HL-60 (cell line): Measurements from ENCODE around the gene PASK.

Experiments used
- DNase-seq, 2 experiments: peaks; one replicate each; pipeline ENCODE4 v3.0.0-alpha.2; 2010 to 2020; ENCODE audit warnings: low read depth in 1 of 2, low spot score in 1 of 2
- H3K27ac ChIP-seq: fragments of 250-450 bp; sonication (Bioruptor Pico); replicated peaks from 2 replicates; pipeline ENCODE4 v1.5.1; 2020; ENCODE audit warnings: mild to moderate bottlenecking, moderate library complexity
- H3K27me3 ChIP-seq: fragments of 250-450 bp; sonication (Bioruptor Pico); 2 replicates; pipeline ENCODE4 v1.5.1; 2021; ENCODE audit warnings: mild to moderate bottlenecking, moderate library complexity; ENCODE audit not compliant: insufficient read depth, poor library complexity, severe bottlenecking
- H3K4me3 ChIP-seq: replicated peaks from 2 replicates; pipeline ENCODE4 v1.5.1; 2011; ENCODE audit warnings: mild to moderate bottlenecking, control low read depth, low read length; ENCODE audit not compliant: insufficient read depth
- GABPA ChIP-seq: IDR thresholded peaks from 2 replicates; pipeline ENCODE4 v1.6.1; 2012; ENCODE audit warnings: low read depth
- POLR2AphosphoS5 ChIP-seq: IDR thresholded peaks from 2 replicates; pipeline ENCODE4 v1.6.1; 2012; ENCODE audit warnings: low read depth
- SPI1 ChIP-seq: IDR thresholded peaks from 2 replicates; pipeline ENCODE4 v1.6.1; 2012; ENCODE audit warnings: low read depth, mild to moderate bottlenecking, borderline replicate concordance
- TF ChIP-seq, protein P1 (sequence below): IDR thresholded peaks from 2 replicates; pipeline ENCODE4 v1.6.1; 2012; ENCODE audit warnings: low read depth; ENCODE audit not compliant: insufficient replicate concordance
- TF ChIP-seq, protein P2 (sequence below): IDR thresholded peaks from one replicate; pipeline ENCODE4 v1.5.1; 2011; ENCODE audit warnings: low read length, control low read depth, inconsistent platforms; ENCODE audit not compliant: insufficient read depth

The PASK gene

DNA sequence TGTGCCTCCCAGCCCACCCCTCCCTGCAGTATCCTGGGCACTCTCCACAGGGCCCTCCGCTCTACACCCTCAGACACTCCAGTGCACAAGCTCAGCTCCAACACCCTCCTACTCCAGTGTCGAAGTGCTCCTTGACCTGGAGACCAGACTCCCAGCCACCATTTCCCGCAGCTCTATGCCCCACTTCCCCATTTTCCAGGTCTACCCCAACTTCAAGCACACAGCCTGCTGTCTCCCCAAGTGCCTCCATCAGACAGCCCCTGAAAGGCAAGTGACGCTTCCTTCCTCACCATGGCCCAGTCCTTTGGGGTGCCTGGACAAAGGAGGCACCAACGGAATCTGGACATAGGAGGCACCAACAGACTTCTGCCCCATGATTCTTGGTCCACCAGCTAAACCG, 7.2 kb downstream of the PASK start:
- Histone ChIP-seq H3K4me3 (no peak overlapping the region), H3K27ac (no peak overlapping the region), H3K27me3 (no peaks in the 10 kb centered on the region)
- DNase-seq: no peak
- TF ChIP-seq, protein P1, sequence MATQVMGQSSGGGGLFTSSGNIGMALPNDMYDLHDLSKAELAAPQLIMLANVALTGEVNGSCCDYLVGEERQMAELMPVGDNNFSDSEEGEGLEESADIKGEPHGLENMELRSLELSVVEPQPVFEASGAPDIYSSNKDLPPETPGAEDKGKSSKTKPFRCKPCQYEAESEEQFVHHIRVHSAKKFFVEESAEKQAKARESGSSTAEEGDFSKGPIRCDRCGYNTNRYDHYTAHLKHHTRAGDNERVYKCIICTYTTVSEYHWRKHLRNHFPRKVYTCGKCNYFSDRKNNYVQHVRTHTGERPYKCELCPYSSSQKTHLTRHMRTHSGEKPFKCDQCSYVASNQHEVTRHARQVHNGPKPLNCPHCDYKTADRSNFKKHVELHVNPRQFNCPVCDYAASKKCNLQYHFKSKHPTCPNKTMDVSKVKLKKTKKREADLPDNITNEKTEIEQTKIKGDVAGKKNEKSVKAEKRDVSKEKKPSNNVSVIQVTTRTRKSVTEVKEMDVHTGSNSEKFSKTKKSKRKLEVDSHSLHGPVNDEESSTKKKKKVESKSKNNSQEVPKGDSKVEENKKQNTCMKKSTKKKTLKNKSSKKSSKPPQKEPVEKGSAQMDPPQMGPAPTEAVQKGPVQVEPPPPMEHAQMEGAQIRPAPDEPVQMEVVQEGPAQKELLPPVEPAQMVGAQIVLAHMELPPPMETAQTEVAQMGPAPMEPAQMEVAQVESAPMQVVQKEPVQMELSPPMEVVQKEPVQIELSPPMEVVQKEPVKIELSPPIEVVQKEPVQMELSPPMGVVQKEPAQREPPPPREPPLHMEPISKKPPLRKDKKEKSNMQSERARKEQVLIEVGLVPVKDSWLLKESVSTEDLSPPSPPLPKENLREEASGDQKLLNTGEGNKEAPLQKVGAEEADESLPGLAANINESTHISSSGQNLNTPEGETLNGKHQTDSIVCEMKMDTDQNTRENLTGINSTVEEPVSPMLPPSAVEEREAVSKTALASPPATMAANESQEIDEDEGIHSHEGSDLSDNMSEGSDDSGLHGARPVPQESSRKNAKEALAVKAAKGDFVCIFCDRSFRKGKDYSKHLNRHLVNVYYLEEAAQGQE: no peak
- TF ChIP-seq POLR2AphosphoS5 (no peak), SPI1 (peak; percentile 79)

DNA sequence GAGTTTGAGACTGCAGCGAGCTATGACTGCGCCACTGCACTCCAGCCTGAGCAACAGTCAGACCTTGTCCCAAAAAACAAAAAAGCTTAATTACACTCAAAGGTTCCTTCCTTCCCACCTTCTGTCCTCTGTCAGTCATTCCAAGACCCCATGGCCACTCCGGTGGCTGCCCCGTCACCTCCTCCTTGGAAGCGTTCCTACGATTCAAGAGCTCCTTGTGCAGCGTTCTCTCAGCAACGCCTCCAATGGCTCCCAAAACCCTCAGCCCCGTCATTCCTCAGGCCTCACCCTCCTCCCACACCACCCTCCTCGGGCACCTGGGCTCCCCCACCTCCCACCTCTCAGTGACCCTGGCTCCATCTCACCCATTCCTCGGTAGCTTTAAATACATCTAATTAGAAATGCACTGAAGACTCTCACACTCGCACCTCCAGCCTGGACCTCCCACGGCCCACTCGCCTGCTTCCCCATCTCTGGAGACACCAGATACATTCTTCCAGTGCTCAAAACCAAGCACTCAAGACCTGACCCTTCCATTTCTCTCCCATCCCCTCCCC, 8.0 kb downstream of the PASK start:
- no peak for TF ChIP-seq GABPA
- TF ChIP-seq SPI1: no peak
- TF ChIP-seq, protein P2, sequence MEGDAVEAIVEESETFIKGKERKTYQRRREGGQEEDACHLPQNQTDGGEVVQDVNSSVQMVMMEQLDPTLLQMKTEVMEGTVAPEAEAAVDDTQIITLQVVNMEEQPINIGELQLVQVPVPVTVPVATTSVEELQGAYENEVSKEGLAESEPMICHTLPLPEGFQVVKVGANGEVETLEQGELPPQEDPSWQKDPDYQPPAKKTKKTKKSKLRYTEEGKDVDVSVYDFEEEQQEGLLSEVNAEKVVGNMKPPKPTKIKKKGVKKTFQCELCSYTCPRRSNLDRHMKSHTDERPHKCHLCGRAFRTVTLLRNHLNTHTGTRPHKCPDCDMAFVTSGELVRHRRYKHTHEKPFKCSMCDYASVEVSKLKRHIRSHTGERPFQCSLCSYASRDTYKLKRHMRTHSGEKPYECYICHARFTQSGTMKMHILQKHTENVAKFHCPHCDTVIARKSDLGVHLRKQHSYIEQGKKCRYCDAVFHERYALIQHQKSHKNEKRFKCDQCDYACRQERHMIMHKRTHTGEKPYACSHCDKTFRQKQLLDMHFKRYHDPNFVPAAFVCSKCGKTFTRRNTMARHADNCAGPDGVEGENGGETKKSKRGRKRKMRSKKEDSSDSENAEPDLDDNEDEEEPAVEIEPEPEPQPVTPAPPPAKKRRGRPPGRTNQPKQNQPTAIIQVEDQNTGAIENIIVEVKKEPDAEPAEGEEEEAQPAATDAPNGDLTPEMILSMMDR: no peak
- TF ChIP-seq, protein P1: no peak
- TF ChIP-seq POLR2AphosphoS5: no peak
- H3K27ac ChIP-seq: no peak overlapping the region
- DNase-seq: no peak
- H3K27me3 ChIP-seq: no peaks in the 10 kb centered on the region
- H3K4me3 ChIP-seq: no peak overlapping the region

DNA sequence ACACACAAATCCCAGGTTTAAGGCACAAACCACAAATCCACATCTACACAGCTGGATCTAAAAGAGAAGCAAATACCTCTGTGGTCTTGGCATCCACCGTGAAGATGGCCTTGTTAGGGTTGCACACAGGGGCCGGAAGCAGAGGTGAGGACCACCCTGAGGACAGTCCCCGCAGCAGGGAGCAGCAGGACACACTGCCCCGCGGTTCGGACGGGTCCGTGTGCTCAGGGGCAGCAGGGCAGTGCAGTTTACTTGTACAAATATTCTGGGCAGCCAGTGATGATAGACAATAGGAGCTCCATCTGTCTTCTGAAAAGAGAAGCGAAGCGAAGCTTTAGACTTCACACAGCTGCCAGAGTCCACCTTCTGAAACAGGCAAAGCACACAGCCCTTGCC, 8.8 kb downstream of the PASK start:
- H3K27ac ChIP-seq: no peak overlapping the region
- no peak overlapping the region for H3K4me3 ChIP-seq
- no peak for TF ChIP-seq GABPA
- TF ChIP-seq POLR2AphosphoS5: no peak
- no peak for TF ChIP-seq SPI1
- TF ChIP-seq, protein P1: no peak
- TF ChIP-seq, protein P2: no peak
- H3K27me3 ChIP-seq: no peaks in the 10 kb centered on the region
- no peak for DNase-seq
